ENCODE data around the gene TMEM235.

Gene TMEM235

DNA sequence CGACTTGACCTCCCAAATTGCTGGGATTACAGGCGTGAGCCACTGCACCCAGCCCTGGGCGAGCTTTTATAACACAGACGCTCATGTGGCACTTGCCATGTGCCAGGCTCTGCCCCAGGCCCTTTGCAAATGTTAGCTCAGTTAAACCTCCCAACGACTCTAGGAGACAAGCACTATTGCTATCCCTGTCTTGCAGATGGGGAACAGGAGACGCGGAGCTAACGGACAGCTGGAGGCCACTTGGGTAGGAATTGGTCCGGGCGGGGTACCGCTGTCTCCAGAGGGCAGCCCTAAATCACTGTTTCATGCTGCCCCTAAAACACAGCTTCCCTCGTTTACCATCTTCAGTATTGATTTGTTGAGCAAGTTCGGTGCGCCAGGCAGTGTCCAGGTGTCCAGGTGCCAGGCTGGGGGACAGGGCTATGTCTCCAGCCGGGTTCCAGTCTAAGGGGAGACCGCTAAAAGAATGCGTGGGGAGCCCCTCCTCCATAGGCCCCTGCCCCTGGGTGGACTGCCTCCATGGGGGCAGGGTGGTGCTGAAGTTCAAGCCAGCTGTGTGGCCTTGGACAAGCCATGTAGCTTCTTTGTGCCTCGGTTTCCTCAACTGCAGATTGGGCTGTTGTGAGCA lies 23.7 kb downstream of the TMEM235 start:
- no peak for DNase-seq (ENCODE audit: low read depth)

DNA sequence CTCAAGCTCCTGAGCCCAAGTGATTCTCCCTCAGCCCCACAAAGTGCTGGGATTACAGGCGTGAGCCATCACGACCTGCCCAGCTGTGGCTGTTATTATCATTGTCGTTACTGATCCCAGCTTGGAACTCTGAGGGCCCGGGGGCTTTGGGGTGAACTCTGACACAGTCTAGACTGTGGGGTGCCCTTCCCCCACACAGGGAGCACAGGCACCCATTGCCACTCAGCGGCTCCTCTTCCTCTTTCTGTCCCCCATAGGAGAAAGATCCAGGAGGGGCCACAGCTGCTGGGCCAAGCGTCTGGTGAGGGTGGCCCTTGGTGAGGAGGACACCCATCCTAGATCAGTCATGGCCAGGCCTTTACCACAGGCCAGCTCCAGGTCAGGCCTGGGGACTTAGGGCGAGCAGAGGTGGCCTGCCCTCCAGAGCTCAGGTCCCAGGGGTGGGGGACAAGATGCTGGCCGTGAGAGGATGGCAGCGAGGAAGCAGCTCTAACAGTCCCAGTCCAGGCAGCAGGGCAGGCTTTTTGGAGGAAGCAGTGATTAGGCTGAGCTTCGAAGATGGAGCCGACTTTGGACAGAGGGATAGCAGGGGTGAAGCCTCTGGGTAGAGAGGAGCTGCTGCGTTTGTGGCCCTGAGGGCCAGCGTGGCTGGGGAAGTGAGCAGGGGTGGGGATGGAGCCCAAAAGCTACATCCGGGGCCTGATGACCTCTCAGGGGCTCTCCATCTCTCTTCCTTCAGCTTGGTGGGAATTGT lies 24.7 kb downstream of the TMEM235 start:
- no peak for DNase-seq (ENCODE audit: low read depth)

DNA sequence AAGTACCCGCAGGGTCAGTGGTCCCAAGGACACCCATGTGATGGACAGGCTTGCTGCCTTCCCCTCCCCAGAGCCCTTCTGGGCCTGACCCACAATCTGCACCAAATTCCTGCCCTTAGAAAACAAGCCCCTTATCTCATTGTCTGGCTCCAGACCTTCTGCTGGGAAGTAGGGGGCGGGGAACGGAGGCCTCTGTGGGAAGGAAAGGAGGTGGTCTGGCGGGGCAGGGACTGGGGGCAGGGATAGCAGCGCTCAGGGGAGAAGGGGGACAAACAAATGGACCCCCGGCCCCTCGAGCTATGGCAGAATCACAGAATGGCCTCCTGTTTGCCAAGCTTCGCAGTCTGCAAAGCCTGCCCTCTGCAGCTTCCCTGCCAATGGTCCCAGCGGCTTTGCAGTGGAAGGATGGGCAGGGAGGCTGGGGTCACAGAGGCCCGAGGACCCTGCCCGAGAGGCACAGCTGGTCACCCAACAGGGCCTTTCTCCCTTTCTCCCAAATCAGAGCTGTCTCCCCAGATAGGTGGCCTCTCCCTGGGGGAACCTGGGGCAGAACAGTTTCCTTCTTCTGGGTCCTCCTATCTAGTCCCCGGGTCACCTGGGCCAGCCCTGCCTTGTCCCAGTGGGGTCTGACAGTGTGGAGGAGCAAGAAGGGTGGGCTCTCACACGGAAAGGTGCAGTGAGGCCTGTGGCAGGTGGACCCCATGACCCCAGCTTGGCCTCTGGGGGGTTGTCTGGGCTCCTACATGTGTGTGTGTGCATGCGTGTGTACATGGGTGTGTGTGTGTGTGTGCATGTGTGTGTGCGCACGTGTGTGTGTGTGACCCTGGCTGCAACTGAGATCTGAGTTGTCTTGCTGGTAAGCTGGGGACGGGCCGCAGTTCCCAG lies 25.5 kb downstream of the TMEM235 start:
- no peak for DNase-seq (ENCODE audit: low read depth)

DNA sequence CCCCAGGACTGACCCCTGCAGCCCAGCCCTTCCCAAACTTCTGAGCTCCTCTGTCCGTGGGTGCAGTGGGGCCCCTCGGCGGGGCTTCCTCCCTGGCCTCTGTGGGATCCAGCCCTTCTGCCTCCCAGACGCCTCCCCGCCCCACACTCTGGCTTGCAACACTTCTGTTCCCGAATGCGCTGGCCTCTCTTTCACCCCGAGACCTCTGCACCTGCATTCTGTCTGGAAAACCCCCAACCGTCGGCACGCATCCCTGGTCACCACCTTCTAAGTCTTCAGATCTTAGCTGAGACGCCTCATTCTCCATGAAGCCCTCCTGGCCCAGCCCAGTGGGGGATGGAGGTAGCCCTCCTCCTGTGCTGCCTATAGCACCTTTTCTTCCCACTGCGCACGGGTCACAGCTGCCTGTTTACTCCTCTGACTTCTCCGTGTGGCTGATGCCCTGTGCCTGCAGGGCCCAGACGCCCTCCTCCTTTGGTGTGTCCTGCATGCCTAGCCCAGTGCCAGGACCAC lies 26.4 kb downstream of the TMEM235 start:
- DNase-seq (ENCODE audit: low read depth), result no peak

DNA sequence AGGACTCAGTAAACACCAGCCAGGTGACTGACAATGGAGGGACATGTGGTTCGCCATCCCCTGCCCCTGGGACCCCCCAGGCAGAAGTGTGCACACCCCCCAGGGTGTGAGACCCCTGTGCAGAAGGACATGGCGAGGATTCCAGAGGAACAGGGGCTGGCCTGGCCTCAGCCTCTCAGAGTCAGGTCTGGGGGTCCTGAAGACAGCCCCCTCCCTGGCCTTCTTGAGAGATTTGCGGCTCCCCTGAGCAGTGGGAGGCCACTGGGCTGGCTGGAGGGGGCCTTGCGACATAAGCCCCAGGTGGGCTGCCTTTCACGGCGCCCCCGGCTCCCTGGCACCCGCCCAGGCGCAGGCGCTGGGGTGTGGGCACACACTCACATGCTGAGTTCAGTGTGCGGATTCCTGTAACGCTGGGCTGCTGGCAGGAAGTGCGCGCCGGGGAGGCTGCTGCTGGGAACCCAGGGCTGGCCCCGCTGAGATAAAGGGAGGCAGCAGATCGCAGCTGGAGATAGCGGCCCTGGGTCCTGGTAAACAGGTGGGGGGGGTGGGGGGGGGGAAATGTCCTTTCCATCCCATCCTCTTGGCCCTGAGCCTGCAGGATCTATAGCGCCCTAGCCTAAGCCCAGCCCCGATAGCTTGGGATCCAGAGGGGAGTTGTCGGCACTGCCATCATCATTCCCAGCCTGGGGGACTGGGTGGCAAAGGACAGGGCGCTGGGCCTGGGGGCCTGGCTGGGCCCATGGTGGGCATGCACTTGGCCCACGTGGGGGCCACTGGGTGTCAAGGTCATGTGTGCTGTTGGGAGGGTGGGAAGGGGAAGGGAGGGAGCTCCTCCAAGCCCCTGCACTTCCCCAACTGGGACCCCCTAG lies 27.1 kb downstream of the TMEM235 start:
- DNase-seq (ENCODE audit: low read depth), result peak; percentile 63

DNA sequence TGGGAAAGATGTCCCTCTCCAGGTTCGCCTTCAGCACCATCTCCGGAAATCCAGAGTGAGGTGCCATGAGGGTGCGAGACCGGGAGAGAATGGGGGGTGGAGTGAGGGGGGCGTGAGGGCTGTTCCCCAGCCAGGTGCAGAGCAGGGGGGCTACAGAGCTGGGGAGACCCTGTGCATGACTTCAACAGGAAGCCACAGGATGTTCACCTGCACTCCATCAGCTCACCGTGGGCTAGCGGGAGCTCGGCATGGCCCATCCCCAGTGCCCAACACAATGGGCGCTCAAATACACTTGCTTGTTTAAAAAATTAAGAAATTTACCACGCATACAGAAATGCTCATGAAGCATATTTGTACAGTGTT lies 27.7 kb downstream of the TMEM235 start:
- no peak for DNase-seq (ENCODE audit: low read depth)

DNA sequence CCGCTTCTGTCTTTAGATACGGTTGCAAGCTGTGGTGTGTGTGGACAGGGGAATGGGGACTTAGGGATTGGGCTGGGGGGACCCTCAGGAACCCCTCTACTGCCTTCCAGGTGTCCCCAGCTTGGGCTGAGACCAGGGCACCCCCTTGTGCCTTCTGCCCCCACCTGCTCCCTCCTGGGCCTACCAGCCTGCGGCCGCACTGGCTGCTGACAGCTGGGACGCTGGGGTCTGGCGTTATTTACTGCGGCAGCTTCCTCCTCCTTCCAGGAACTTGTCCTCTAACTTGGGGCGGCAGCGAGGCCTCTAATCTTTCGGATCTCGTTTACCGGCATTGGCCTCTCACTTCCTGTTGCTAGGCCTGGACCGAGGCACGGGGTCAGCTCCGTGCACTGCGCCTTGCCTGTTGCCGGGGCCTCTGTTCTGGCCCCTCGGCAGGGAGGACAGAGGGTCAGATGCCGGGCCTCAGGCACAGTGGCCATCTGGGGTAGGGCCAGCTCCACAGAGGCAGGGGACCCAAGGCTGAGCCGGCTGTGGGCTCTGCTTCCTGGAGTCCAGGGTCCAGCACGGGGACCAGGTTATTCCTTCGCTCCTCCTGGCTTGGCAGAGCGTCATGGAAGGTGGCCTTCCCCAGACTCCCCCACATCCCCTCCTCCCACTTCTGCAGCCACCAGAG lies 31.8 kb downstream of the TMEM235 start:
- no peak for DNase-seq (ENCODE audit: low read depth)

DNA sequence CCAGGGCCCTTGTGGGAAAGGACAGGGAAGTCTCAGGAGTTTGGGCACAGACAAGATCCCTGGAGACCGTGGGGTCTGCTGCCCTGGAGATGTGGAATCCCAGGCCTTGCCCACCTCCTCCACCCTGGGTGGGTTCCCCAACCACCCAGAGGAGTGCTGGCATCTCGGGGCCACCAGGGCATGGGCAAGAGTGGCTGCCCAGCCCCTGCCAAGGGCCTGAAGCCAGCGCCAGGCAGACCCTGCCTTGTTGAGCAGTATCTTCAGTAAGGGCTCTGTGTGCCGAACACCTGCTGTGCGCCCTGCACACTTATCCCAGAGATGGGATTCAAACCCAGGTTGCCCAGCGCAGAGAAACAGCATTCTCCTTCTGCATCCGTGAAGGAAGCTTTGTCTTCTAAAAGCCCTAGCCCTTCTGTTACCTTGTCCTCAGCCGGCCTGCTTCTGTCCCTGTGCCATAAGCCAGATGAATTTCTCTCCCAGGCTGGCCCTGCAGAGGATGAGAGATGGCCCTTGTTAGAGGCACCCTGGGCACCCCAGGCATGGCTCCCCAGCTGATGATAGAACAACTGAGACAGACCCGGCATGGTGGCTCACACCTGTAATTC lies 32.4 kb downstream of the TMEM235 start:
- no peak for DNase-seq (ENCODE audit: low read depth)

DNA sequence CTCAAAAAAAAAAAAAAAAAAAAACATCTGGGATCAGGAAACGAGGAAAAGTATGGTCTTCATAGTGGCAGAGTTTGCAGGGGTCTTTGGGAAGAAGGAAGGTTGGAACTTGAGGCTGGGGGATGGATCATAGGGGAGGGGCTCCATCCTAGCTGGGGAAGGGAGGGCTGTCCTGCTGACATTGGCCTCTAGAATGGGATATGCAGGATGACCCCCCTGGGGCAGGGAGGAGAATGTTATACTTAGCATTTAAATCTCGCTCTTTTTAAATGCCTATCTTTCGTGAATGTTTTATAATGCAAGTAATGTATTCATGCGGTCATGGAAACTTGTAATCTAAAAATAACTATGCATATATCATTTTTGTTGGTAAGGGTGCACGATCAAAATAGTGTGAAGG lies 33.2 kb downstream of the TMEM235 start:
- no peak for DNase-seq (ENCODE audit: low read depth)

DNA sequence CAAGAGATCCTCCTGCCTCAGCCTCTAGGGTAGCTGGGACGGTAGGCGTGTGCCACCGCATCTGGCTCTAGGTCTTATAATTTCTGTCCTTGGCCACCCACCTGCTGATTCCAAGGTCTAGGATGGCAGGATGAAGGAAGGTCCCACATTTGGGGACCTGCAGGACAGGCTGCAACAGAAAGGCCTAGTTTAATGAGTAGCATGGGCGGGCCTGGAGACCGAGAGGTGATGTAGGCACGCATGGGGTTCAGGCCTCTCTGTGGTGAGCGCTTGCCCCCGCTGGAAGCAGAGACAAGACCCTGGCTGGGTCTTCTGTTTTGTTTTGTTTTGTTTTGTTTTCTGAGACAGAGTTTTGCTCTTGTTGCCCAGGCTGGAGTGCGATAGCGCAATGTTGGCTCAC lies 33.7 kb downstream of the TMEM235 start:
- no peak for DNase-seq (ENCODE audit: low read depth)

DNA sequence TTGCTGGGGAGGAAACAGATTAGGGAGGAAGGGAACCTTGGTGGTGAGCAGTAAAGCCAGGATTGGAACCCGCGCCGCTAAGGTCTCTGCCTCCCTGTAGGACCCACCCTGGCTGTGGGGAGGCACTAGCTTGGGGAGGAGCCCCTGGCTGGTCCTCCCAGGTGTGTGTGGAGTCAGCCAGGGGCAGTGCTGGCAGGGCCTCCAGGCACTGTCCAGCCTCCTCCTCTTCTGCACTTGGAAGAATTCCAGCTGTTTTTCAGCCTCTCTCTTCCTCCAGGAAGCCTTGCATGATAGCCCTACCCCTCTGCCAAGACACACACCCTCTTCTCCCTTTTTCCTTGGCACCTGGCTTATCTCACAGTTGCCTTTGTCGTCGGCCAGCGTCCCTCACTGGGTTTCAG lies 34.8 kb downstream of the TMEM235 start:
- DNase-seq (ENCODE audit: low read depth), result no peak

DNA sequence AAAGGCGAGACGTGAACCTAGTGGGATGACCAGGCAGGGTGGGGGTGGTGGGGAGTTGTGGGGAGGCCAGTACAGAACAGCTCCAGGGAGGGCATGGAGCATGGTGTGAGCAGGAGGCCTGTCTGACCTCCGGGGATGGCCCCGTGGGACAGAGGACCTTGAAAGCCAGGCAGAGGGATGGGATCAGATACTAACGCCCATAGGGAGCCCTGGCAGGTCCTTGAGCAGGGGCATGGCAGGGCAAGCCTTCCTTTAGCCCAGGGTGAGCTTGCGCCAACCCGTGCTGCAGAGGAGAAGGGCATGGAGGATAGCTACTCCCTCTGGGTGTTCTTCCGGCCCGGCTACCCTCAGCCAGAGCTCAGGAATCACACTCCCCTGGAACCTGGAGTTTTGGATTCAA lies 35.3 kb downstream of the TMEM235 start:
- DNase-seq (ENCODE audit: low read depth), result no peak

DNA sequence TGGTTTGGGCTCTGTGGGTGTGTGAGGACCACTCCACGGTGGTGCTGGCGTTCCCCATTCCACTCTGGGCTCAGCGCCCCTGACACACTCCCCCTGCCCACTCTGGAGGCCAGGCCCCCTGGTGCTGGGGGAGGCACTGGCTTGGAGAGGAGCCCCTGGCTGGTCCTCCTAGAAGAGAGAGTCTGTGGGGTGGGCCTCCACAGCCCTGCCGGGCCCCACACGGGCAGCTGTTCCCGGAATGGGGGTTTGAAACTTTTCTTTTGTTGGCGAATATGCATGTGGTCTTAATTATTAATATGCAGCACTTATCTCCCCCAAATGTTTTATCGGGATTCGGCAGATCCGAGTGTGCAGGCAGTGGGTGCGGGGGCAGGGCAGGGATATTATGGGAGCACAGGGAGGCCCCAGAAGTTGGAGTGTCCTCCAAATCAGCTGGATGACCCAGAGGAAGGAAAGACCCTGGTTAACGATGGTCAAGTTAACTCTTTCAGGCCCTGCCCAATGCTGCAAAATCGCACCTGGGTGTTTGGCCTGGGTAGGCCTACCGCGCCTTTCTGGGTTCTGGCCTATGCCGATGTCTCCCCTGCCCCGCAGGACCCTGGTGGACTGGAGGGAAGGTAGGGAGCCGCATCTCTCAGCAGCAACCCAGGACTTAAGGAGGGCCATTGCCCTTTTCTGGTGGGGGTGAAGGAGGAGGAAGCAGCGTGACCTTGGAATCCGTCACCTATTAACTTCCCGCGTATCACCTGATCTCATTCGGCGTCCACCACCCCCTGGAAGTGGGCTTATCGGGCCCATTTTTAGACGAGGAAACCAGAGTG lies 36.0 kb downstream of the TMEM235 start:
- no peak for DNase-seq (ENCODE audit: low read depth)

DNA sequence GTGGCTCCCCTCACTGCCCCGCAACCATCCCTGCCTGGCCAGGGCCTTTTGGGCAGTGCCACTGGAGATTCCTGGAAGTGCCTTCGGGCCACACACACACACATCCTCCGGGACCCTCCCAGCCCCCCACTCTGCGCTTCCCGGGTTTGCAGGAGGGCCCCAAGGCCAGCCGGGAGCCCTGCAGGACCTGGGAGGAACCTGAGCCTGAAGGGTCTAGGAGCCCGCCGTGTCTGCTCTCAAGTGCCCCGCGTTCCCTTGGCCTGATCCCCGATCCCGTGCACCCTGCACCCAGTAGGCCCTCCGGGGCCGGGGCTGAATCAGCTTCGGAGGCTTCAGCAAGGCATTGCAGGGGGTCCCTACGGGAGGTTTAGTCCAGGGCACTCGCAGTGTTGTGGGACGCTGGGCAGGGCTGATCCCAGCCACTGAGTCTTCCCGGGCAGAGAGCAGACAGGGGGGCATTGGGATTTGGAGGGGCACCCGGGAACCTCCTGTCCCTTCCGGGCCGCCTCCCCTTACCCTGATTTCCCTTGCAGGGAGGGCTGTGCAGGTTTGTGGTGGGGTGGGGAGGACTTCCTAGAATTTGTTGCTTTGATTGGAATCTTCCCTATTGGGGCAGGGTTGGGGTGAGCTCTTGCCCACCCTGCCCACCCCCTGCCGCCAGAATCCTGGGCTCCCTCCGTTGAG lies 36.9 kb downstream of the TMEM235 start:
- DNase-seq (ENCODE audit: low read depth), result no peak

DNA sequence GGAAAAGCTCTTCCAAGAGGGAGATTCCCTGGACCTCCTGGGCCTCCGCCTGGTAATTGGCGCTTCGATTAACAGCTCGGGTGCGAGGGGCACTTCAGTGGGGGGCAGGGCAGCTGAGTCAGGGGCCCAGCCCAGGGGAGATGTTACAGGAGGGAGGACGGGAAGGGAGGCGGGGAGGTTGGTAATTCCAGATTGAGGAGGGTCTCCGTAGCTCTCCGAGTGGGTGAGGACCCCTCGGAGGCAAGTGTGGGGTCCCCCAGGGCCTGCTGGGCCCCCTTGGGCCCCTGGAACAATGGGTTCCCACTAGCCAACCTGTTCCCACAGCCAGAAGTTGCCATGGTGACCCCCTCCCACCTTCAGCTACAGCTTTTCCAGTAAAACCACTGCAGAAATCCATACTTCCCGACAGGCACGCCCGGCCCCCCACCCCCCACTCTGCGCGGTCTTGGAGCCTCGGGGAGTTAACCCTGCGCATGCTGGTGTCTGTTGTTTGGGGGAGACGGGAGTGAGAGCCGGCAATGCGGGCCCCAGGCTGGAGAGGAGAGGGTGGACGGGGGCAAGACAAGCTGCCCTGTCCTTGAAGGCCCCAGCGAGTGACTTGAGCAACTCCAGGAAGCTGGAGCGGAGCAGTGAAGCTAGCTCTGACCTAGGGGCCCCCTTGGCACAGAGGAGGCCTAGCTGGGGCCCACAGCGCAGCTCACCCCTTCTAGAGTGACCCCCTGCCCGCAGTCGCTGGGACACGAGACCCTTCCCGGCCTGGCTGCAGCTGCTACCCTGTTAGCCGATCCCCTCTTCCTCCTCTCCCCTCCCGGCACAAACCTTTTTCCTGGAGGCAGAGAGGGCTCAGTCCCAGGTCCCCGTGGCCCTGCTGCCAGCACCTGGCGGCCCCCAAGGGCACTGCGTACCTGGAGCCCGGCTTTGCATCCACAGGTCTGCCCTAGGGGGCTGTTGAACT lies 37.8 kb downstream of the TMEM235 start:
- DNase-seq (ENCODE audit: low read depth), result no peak

DNA sequence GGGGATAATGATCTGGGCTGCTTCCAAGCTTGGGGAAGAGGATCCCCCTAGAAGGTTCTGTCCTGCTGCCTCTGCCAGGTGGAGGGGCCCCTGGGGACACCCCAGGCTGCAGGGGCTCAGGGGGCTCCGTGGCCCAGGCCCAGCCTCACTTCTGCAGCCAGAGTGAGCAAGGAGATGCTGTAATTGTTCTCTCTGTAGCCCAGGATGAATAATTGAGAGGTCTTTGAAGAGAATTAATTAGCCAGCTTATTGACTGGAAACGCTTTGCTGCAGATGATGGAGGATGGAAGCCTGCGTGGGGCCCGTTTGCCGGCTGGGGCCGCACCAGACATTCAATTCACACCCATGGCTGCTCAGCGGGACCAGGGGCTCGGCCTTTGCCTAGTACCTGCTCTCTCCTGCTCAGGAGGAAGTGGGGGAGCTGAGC lies 38.5 kb downstream of the TMEM235 start:
- no peak for DNase-seq (ENCODE audit: low read depth)

DNA sequence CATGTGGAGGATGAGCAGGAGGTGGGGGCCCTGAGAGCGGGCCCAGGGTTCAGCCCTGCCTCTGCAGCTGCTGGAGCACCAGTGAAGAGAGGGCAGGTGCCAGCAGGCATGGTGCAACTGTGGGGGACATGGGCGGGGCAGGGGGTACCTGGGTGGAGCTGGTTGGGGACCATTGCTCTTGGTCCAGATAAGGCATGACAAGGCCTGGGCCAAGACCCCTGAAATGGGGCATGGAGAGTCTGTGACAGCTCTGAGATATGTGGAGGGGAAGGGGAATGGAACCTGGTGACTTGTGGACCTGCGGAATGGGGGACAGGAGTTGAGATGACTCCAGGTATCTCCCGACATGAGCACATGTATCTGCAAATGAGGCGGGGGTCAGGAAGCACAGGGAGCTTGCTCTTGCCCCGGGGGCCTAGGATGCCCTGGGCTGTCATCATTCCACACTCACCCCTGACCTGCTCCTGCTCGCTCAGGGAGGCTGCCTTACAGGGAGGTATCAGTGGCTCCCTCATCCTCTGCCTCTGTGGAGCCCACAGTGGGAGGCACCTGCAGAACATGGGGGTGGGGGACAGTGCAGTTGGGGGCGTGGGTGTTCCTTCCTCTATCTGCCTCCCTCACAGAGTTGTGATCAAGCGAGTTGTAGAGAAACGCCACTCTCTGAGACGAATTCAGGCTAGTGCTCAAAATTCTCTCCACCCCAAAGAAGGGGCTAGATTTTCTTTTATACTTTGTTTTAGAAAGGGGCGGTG lies 40.2 kb downstream of the TMEM235 start:
- DNase-seq (ENCODE audit: low read depth), result no peak

Measured in activated T-cell treated with anti-CD3 and anti-CD28 coated beads for 24 hours (primary cell).